PFSK-1 (cell line): Measurements from ENCODE around the gene MET.

Experiments used
- FOXP2 ChIP-seq: optimal IDR thresholded peaks from 2 replicates; pipeline ENCODE3; 2011; ENCODE audit warnings: borderline replicate concordance, control low read depth, inconsistent platforms; ENCODE audit not compliant: insufficient read depth; ENCODE audit errors: extremely low read length, extremely low read depth
- POLR2AphosphoS5 ChIP-seq: IDR thresholded peaks from 2 replicates; pipeline ENCODE4 v1.6.1; 2012; ENCODE audit warnings: low read depth, mild to moderate bottlenecking, control low read depth, low read length, moderate library complexity
- SIN3A ChIP-seq: IDR thresholded peaks from 2 replicates; pipeline ENCODE4 v1.6.1; 2012; ENCODE audit warnings: mild to moderate bottlenecking, low read length, moderate library complexity, borderline replicate concordance; ENCODE audit not compliant: insufficient read depth
- TAF1 ChIP-seq: IDR thresholded peaks from 2 replicates; pipeline ENCODE4 v1.6.1; 2012; ENCODE audit warnings: low read length, control low read depth, borderline replicate concordance; ENCODE audit not compliant: insufficient read depth
- TF ChIP-seq, protein P1 (sequence below), 2 experiments: IDR thresholded peaks; 2 replicates each; pipeline versions ENCODE4 v1.6.1 to v1.8.0; 2011 to 2012; ENCODE audit warnings: low read depth in 2 of 2, low read length in 2 of 2, control low read depth in 1 of 2, inconsistent platforms in 1 of 2, mild to moderate bottlenecking in 1 of 2, moderate library complexity in 1 of 2; ENCODE audit not compliant: insufficient read depth in 1 of 2

GRCh38 chr7:116653646-116654045 is 18.4 kb upstream of the MET start:
- TF ChIP-seq POLR2AphosphoS5 (no peak), SIN3A (no peak), TAF1 (no peak), FOXP2 (no peak)
- TF ChIP-seq, protein P1, sequence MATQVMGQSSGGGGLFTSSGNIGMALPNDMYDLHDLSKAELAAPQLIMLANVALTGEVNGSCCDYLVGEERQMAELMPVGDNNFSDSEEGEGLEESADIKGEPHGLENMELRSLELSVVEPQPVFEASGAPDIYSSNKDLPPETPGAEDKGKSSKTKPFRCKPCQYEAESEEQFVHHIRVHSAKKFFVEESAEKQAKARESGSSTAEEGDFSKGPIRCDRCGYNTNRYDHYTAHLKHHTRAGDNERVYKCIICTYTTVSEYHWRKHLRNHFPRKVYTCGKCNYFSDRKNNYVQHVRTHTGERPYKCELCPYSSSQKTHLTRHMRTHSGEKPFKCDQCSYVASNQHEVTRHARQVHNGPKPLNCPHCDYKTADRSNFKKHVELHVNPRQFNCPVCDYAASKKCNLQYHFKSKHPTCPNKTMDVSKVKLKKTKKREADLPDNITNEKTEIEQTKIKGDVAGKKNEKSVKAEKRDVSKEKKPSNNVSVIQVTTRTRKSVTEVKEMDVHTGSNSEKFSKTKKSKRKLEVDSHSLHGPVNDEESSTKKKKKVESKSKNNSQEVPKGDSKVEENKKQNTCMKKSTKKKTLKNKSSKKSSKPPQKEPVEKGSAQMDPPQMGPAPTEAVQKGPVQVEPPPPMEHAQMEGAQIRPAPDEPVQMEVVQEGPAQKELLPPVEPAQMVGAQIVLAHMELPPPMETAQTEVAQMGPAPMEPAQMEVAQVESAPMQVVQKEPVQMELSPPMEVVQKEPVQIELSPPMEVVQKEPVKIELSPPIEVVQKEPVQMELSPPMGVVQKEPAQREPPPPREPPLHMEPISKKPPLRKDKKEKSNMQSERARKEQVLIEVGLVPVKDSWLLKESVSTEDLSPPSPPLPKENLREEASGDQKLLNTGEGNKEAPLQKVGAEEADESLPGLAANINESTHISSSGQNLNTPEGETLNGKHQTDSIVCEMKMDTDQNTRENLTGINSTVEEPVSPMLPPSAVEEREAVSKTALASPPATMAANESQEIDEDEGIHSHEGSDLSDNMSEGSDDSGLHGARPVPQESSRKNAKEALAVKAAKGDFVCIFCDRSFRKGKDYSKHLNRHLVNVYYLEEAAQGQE (IDR thresholded peaks at IDR 0.05; ENCODE audit: insufficient read depth in 1 of 2, low read depth in 2 of 2, low read length in 2 of 2): no peak
